Measurements from ENCODE around the gene CYP46A1. TPM values are rescaled to one million over a fixed set of nuclear protein-coding genes. Genes with fewer than 3 reads are reported as not detected.
A peak's percentile ranks its signal among the peaks of the same experiment; 100 is the strongest.

Gene CYP46A1
- total RNA-seq, 1 donor from 2014 or later, result 1.3 TPM

- Histone ChIP-seq H3K27ac (peak overlapping the region; percentile 65), H3K36me3 (no peaks in the 10 kb centered on the region), H3K4me3 (no peak overlapping the region), H3K4me1 (peaks cover 28% of the 10 kb centered on the region), H3K9me3 (no peaks in the 10 kb centered on the region), H3K27me3 (no peaks in the 10 kb centered on the region)
- no peak for ATAC-seq
- TF ChIP-seq CTCF (IDR thresholded peaks at IDR 0.05), result no peak
- DNase-seq, result peak; percentile 52
- intact Hi-C loops (cut with DNase I), result loop anchor here (10.0 kb wide), 1 partner anchor 60 kb away; the partner anchor contains the start of gene EML1
These were observed 50.4 kb downstream of the CYP46A1 start for GRCh38 chr14:99734406-99735051.

GRCh38 chr14:99735189-99736135 lies 51.4 kb downstream of the CYP46A1 start:
- H3K36me3 ChIP-seq, result no peaks in the 10 kb centered on the region
- H3K9me3 ChIP-seq, result no peaks in the 10 kb centered on the region
- ATAC-seq (no peak), DNase-seq (peak; percentile 46)
- H3K4me1 ChIP-seq, result peaks cover 28% of the 10 kb centered on the region
- no peak overlapping the region for H3K4me3 ChIP-seq
- peak overlapping the region; percentile 69 for H3K27ac ChIP-seq
- TF ChIP-seq CTCF (IDR thresholded peaks at IDR 0.05), result no peak
- H3K27me3 ChIP-seq, result no peaks in the 10 kb centered on the region
- intact Hi-C loops (cut with DNase I), result loop anchor here (10.0 kb wide), 1 partner anchor 59 kb away; the partner anchor contains the start of gene EML1

- no peak overlapping the region for H3K4me3 ChIP-seq
- no peaks in the 10 kb centered on the region for H3K9me3 ChIP-seq
- peak overlapping the region; percentile 69 for H3K27ac ChIP-seq
- H3K4me1 ChIP-seq, result peaks cover 28% of the 10 kb centered on the region
- TF ChIP-seq CTCF (IDR thresholded peaks at IDR 0.05), result no peak
- intact Hi-C loops (cut with DNase I), result loop anchor here (10.0 kb wide), 1 partner anchor 58 kb away; the partner anchor contains the start of gene EML1
- DNase-seq, result peak; percentile 65
- ATAC-seq, result peak; percentile 28
- H3K36me3 ChIP-seq, result no peaks in the 10 kb centered on the region
- no peaks in the 10 kb centered on the region for H3K27me3 ChIP-seq
These were observed 52.7 kb downstream of the CYP46A1 start for GRCh38 chr14:99736603-99737371.

GRCh38 chr14:99737451-99737951 lies 53.4 kb downstream of the CYP46A1 start:
- H3K4me1 ChIP-seq, result peaks cover 28% of the 10 kb centered on the region
- H3K27ac ChIP-seq, result peak overlapping the region; percentile 69
- ATAC-seq (peak; percentile 86), DNase-seq (peak; percentile 85)
- no peaks in the 10 kb centered on the region for H3K27me3 ChIP-seq
- peak overlapping the region; percentile 58 for H3K4me3 ChIP-seq
- no peak for TF ChIP-seq CTCF (IDR thresholded peaks at IDR 0.05)
- intact Hi-C loops (cut with DNase I), result loop anchor here (10.0 kb wide), 1 partner anchor 57 kb away; the partner anchor contains the start of gene EML1
- no peaks in the 10 kb centered on the region for H3K36me3 ChIP-seq
- no peaks in the 10 kb centered on the region for H3K9me3 ChIP-seq
